GM23338 (cell line): ENCODE measurements around the gene CLDN19. TPM values are rescaled to one million over a fixed set of nuclear protein-coding genes. Genes with fewer than 3 reads are reported as not detected.
A peak's percentile ranks its signal among the peaks of the same experiment; 100 is the strongest.

Experiments used
- ATAC-seq: fragments of 200-7000 bp; cut with Tn5 transposase; 3 replicates; pipeline ENCODE4 v1.9.1; 2020
- DNase-seq: peaks from one replicate; pipeline ENCODE4 v3.0.0-alpha.2; 2015; ENCODE audit warnings: low spot score
- H2AFZ ChIP-seq: fragments of 200-600 bp; sonication (generic); 2 replicates; pipeline ENCODE4 v1.8.0; 2016; ENCODE audit warnings: antibody characterized with exemption, mild to moderate bottlenecking, moderate library complexity
- H3F3A ChIP-seq: fragments of 200-600 bp; sonication (generic); replicated peaks from 2 replicates; pipeline ENCODE4 v1.8.0; 2017; ENCODE audit warnings: antibody characterized with exemption, mixed run types, low read depth
- H3K27ac ChIP-seq: fragments of 200-600 bp; sonication (generic); 2 replicates; pipeline ENCODE4 v1.6.1; 2016; ENCODE audit warnings: low read depth
- H3K27me3 ChIP-seq: fragments of 200-600 bp; sonication (generic); 2 replicates; pipeline ENCODE4 v1.8.0; 2016; ENCODE audit warnings: mild to moderate bottlenecking, mixed run types, moderate library complexity; ENCODE audit not compliant: insufficient read depth
- H3K36me3 ChIP-seq: fragments of 200-600 bp; sonication (generic); 2 replicates; pipeline ENCODE4 v1.8.0; 2016; ENCODE audit warnings: mild to moderate bottlenecking; ENCODE audit not compliant: insufficient read depth
- H3K4me1 ChIP-seq: fragments of 200-600 bp; sonication (generic); 2 replicates; pipeline ENCODE4 v1.8.0; 2016; ENCODE audit warnings: mild to moderate bottlenecking, moderate library complexity; ENCODE audit not compliant: insufficient read depth
- H3K4me2 ChIP-seq: fragments of 200-600 bp; sonication (generic); 2 replicates; pipeline ENCODE4 v1.7.1; 2017; ENCODE audit warnings: mixed run types
- H3K4me3 ChIP-seq: fragments of 200-600 bp; sonication (generic); 2 replicates; pipeline ENCODE4 v1.6.1; 2016; ENCODE audit warnings: mixed run types
- H3K79me2 ChIP-seq: fragments of 200-600 bp; sonication (generic); replicated peaks from 2 replicates; pipeline ENCODE4 v1.8.0; 2017; ENCODE audit warnings: mild to moderate bottlenecking; ENCODE audit not compliant: insufficient read depth
- H3K9me2 ChIP-seq: fragments of 200-600 bp; sonication (generic); 2 replicates; pipeline ENCODE4 v1.8.0; 2017; ENCODE audit not compliant: insufficient read depth
- H4K20me1 ChIP-seq: fragments of 200-600 bp; sonication (generic); replicated peaks from 2 replicates; pipeline ENCODE4 v1.8.0; 2017; ENCODE audit warnings: mild to moderate bottlenecking; ENCODE audit not compliant: insufficient read depth
- H3K27ac Mint-ChIP-seq: 2 replicates; pipeline ENCODE4 v1.8.0; 2020; ENCODE audit warnings: inconsistent platforms, mild to moderate bottlenecking, moderate library complexity, mixed read lengths
- H3K27me3 Mint-ChIP-seq: 3 replicates; pipeline ENCODE4 v1.8.0; 2022; ENCODE audit warnings: low read depth, mild to moderate bottlenecking, moderate library complexity, mixed read lengths, inconsistent platforms; ENCODE audit not compliant: insufficient read depth, poor library complexity
- H3K36me3 Mint-ChIP-seq: 3 replicates; pipeline ENCODE4 v1.8.0; 2021; ENCODE audit warnings: low read depth, mild to moderate bottlenecking, inconsistent platforms, moderate library complexity, mixed read lengths
- H3K4me1 Mint-ChIP-seq: 3 replicates; pipeline ENCODE4 v1.8.0; 2020; ENCODE audit warnings: mild to moderate bottlenecking, inconsistent platforms, mixed read lengths
- H3K4me3 Mint-ChIP-seq: 3 replicates; pipeline ENCODE4 v1.8.0; 2021; ENCODE audit warnings: moderate library complexity, mild to moderate bottlenecking, inconsistent platforms, mixed read lengths
- H3K9me3 Mint-ChIP-seq: 3 replicates; pipeline ENCODE4 v1.8.0; 2020; ENCODE audit warnings: moderate library complexity, mild to moderate bottlenecking, inconsistent platforms, mixed read lengths
- CREB1 ChIP-seq: fragments of 250-450 bp; sonication (Bioruptor Pico); IDR thresholded peaks from 2 replicates; pipeline ENCODE4 v1.5.0; 2020; ENCODE audit warnings: low read depth, mild to moderate bottlenecking, moderate library complexity
- CTCF ChIP-seq, 2 experiments: fragments of 200-600 bp in 1 of 2; sonication (generic) in 1 of 2; conservative IDR thresholded peaks; 2 replicates each; pipeline versions ENCODE4 v1.5.1 to v1.6.1; 2016 to 2017; ENCODE audit warnings: antibody characterized with exemption in 2 of 2, low read depth in 2 of 2, mild to moderate bottlenecking in 2 of 2, moderate library complexity in 1 of 2
- ETS1 ChIP-seq: IDR thresholded peaks from 2 replicates; pipeline ENCODE4 v1.6.1; 2016; ENCODE audit warnings: antibody characterized with exemption
- EZH2 ChIP-seq: fragments of 200-600 bp; sonication (generic); IDR thresholded peaks from one replicate; pipeline ENCODE4 v1.8.0; 2017; ENCODE audit warnings: antibody characterized with exemption, mild to moderate bottlenecking, low read depth; ENCODE audit not compliant: unreplicated experiment
- EZH2phosphoT487 ChIP-seq: fragments of 200-600 bp; sonication (generic); IDR thresholded peaks from one replicate; pipeline ENCODE4 v1.8.1; 2018; ENCODE audit warnings: antibody characterized with exemption; ENCODE audit not compliant: unreplicated experiment
- JUNB ChIP-seq: IDR thresholded peaks from one replicate; pipeline ENCODE4 v1.6.1; 2016; ENCODE audit warnings: antibody characterized with exemption; ENCODE audit not compliant: unreplicated experiment
- NANOG ChIP-seq: IDR thresholded peaks from 2 replicates; pipeline ENCODE4 v1.6.1; 2016; ENCODE audit warnings: antibody characterized with exemption, borderline replicate concordance
- POLR2AphosphoS5 ChIP-seq: IDR thresholded peaks from 2 replicates; pipeline ENCODE4 v1.6.1; 2016; ENCODE audit warnings: antibody characterized with exemption, low read depth
- REST ChIP-seq: IDR thresholded peaks from one replicate; pipeline ENCODE4 v1.6.1; 2018; ENCODE audit warnings: antibody characterized with exemption; ENCODE audit not compliant: unreplicated experiment
- STAT1 ChIP-seq: IDR thresholded peaks from one replicate; pipeline ENCODE4 v1.6.1; 2016; ENCODE audit warnings: antibody characterized with exemption; ENCODE audit not compliant: unreplicated experiment
- ZNF114 ChIP-seq: fragments of 250-450 bp; sonication (Bioruptor Pico); IDR thresholded peaks from 2 replicates; pipeline ENCODE4 v1.5.0; 2020; ENCODE audit warnings: mild to moderate bottlenecking, moderate library complexity
- ZNF331 ChIP-seq: fragments of 250-450 bp; sonication (Bioruptor Pico); IDR thresholded peaks from 2 replicates; pipeline ENCODE4 v1.5.0; 2020; ENCODE audit warnings: low read depth, mild to moderate bottlenecking, moderate library complexity
- ZNF462 ChIP-seq: fragments of 250-450 bp; sonication (Bioruptor Pico); IDR thresholded peaks from 2 replicates; pipeline ENCODE4 v1.5.0; 2020; ENCODE audit warnings: mild to moderate bottlenecking, moderate library complexity
- polyA plus RNA-seq: library from polyadenylated mRNA; unstranded; fragments of >200 nt; fragmentation: Nextera tagmentation; extraction: Ambion mirVana; gene quantifications from 2 replicates; pipeline ENCODE4 v1.2.1, GENCODE V29; 2016
- total RNA-seq: library from RNA; depleted of rRNA; stranded (reverse); fragments of >200 nt; shearing (Covaris generic); gene quantifications from 2 replicates; pipeline ENCODE4 v1.2.3, GENCODE V29; 2014

Gene CLDN19
- total and polyA plus RNA-seq, 2 experiments from 2014 or later: 2.6 to 12.8 TPM

- peaks cover 76% of the 10 kb centered on the region for H3K79me2 ChIP-seq
- Mint-ChIP-seq H3K36me3 (peaks cover 21% of the 10 kb centered on the region), H3K9me3 (no peaks in the 10 kb centered on the region), H3K4me3 (no peak overlapping the region; the same call in 2 of the 3 replicates), H3K4me1 (peaks cover 14% of the 10 kb centered on the region), H3K27ac (peak overlapping the region; percentile 84; the same call in 1 of the 2 replicates), H3K27me3 (peaks cover 13% of the 10 kb centered on the region)
- no peaks in the 10 kb centered on the region; the same call in 1 of the 2 replicates for H3K36me3 ChIP-seq
- no peaks in the 10 kb centered on the region for H3K9me2 ChIP-seq
- peaks cover 6% of the 10 kb centered on the region; the same call in 1 of the 2 replicates for H4K20me1 ChIP-seq
- no peaks in the 10 kb centered on the region for H3F3A ChIP-seq
- peak overlapping the region; percentile 92 for H3K4me3 ChIP-seq
- H3K4me2 ChIP-seq: peak overlapping the region; percentile 81
- TF ChIP-seq REST: no peak
- TF ChIP-seq JUNB: no peak
- TF ChIP-seq ZNF331: no peak
- no peak for TF ChIP-seq EZH2
- TF ChIP-seq ETS1: no peak
- no peak for TF ChIP-seq ZNF462
- TF ChIP-seq ZNF114 (CRISPR knock-in tag): no peak
- TF ChIP-seq CREB1 (CRISPR knock-in tag): no peak
- TF ChIP-seq EZH2phosphoT487: no peak
- TF ChIP-seq NANOG: no peak
- no peak for TF ChIP-seq CTCF (conservative IDR thresholded peaks at IDR 0.05; ENCODE audit: low read depth in 2 of 2)
- no peak for TF ChIP-seq STAT1
- no peak for TF ChIP-seq POLR2AphosphoS5
- peak overlapping the region; percentile 85 for H2AFZ ChIP-seq
- ATAC-seq (peak; percentile 21), DNase-seq (no peak)
- H3K27ac ChIP-seq: no peak overlapping the region
- H3K4me1 ChIP-seq: peaks cover 31% of the 10 kb centered on the region
- no peaks in the 10 kb centered on the region for H3K27me3 ChIP-seq
Measured at GRCh38 chr1:42767510-42768000, 27.5 kb upstream of the CLDN19 start.
